ENCODE measurements around the gene GUCY1B1. TPM values are rescaled to one million over a fixed set of nuclear protein-coding genes. Genes with fewer than 3 reads are reported as not detected.

Gene GUCY1B1
- total RNA-seq, 1 experiment from 2014 or later, result 0.39 TPM

DNA sequence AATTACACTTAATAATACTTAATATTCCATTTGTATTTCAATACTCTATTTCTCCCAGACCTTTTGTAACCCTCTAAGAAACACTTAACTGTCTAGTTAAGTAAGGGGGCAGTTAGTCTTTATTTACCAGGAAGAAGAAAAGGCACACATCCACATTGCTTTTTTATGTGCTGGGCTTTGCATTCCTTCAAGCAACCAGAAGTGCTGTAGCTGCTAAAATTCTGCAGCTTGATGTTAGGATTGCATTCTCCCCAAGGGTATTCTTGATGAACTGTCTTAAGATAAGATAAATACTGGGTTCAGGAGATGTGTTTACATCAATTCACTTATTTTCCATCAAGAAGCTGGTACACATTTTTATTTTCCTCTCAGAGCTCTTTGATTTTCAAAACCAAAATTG is 83.3 kb downstream of the GUCY1B1 start:
- no peaks in the 10 kb centered on the region for H4K20me1 ChIP-seq (ENCODE audit: insufficient read depth)
- H3K4me3 ChIP-seq, result no peak overlapping the region
- BruUV-seq (replicated peaks), result no TSS peak
- ChIA-PET POLR2A (ENCODE audit: unreplicated experiment) (no interaction called here), CTCF (no interaction called here)
- no peak overlapping the region for H2AFZ ChIP-seq
- no peaks in the 10 kb centered on the region; the same call in 1 of the 2 replicates for H3K9me3 ChIP-seq (ENCODE audit: insufficient read depth, low read depth)
- TF ChIP-seq EZH2 (IDR thresholded peaks at IDR 0.05; ENCODE audit: low read depth) (no peak), CTCF (conservative IDR thresholded peaks at IDR 0.05) (no peak)
- no peaks in the 10 kb centered on the region for H3K36me3 ChIP-seq (ENCODE audit: low read depth)
- intact Hi-C loops (cut with micrococcal nuclease; ENCODE audit: unreplicated experiment), result no loop called here
- no peaks in the 10 kb centered on the region for H3K27me3 ChIP-seq (ENCODE audit: insufficient read depth, low read depth)
- no peaks in the 10 kb centered on the region for H3K9me2 ChIP-seq (ENCODE audit: insufficient read depth)
- no peaks in the 10 kb centered on the region for H3F3A ChIP-seq (ENCODE audit: insufficient read depth, low read depth)
- no peak overlapping the region for H3K4me2 ChIP-seq
- no peak for DNase-seq
- H3K79me2 ChIP-seq (ENCODE audit: low read depth), result no peaks in the 10 kb centered on the region
- H3K4me1 ChIP-seq (replicated peaks; ENCODE audit: insufficient read depth), result no peaks in the 10 kb centered on the region; the same call in 1 of the 2 replicates
- no peak overlapping the region for H3K27ac ChIP-seq

DNA sequence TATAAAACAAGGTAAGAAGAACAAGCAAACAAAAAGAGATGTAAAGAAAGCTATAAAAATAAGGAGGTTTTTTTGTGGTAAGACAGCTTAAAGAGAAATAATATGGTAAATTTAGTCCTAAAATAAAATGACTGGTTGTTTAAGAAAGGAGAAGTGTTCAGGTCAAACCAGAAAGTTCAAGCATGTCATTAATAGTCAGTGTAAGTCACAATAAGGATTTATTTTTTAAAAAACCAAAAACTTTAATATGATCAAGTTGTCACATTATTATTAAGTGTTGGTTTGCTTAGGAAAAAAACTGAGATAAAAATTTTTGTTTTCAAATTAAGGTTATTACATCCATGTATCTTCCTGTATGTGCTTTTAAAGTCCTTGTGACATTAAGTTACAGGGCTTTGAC is 88.1 kb downstream of the GUCY1B1 start:
- Histone ChIP-seq H3K4me1 (replicated peaks; ENCODE audit: insufficient read depth) (no peaks in the 10 kb centered on the region), H4K20me1 (ENCODE audit: insufficient read depth) (no peaks in the 10 kb centered on the region), H3F3A (ENCODE audit: insufficient read depth, low read depth) (no peaks in the 10 kb centered on the region), H3K79me2 (ENCODE audit: low read depth) (no peaks in the 10 kb centered on the region), H3K27ac (no peak overlapping the region), H2AFZ (no peak overlapping the region), H3K4me2 (no peak overlapping the region), H3K9me3 (ENCODE audit: insufficient read depth, low read depth) (no peaks in the 10 kb centered on the region; the same call in 1 of the 2 replicates), H3K9me2 (ENCODE audit: insufficient read depth) (no peaks in the 10 kb centered on the region), H3K27me3 (ENCODE audit: insufficient read depth, low read depth) (no peaks in the 10 kb centered on the region), H3K36me3 (ENCODE audit: low read depth) (no peaks in the 10 kb centered on the region), H3K4me3 (no peak overlapping the region)
- ChIA-PET CTCF (no interaction called here), POLR2A (ENCODE audit: unreplicated experiment) (no interaction called here)
- TF ChIP-seq EZH2 (IDR thresholded peaks at IDR 0.05; ENCODE audit: low read depth) (no peak), CTCF (conservative IDR thresholded peaks at IDR 0.05) (no peak)
- BruUV-seq (replicated peaks), result no TSS peak
- DNase-seq, result no peak
- intact Hi-C loops (cut with micrococcal nuclease; ENCODE audit: unreplicated experiment), result no loop called here

- POLR2A ChIA-PET (ENCODE audit: unreplicated experiment), result no interaction called here
- no peaks in the 10 kb centered on the region for H3K9me2 ChIP-seq (ENCODE audit: insufficient read depth)
Measured at GRCh38 chr4:155849042-155849441, 90.2 kb downstream of the GUCY1B1 start.

More at GRCh38 chr4:155849042-155849441, 90.2 kb downstream of the GUCY1B1 start:
- no peaks in the 10 kb centered on the region for H4K20me1 ChIP-seq (ENCODE audit: insufficient read depth)
- H3K27me3 ChIP-seq (ENCODE audit: insufficient read depth, low read depth), result no peaks in the 10 kb centered on the region
- no peak overlapping the region for H3K27ac ChIP-seq
- no peak overlapping the region for H2AFZ ChIP-seq
- no peak overlapping the region for H3K4me2 ChIP-seq
- H3K36me3 ChIP-seq (ENCODE audit: low read depth), result no peaks in the 10 kb centered on the region
- no peaks in the 10 kb centered on the region for H3K4me1 ChIP-seq (replicated peaks; ENCODE audit: insufficient read depth)
- no peaks in the 10 kb centered on the region for H3K79me2 ChIP-seq (ENCODE audit: low read depth)
- no peak for TF ChIP-seq EZH2 (IDR thresholded peaks at IDR 0.05; ENCODE audit: low read depth)
- TF ChIP-seq CTCF (conservative IDR thresholded peaks at IDR 0.05), result no peak
- CTCF ChIA-PET, result no interaction called here
- intact Hi-C loops (cut with micrococcal nuclease; ENCODE audit: unreplicated experiment), result no loop called here
- no peak overlapping the region for H3K4me3 ChIP-seq
- no TSS peak for BruUV-seq (replicated peaks)
- H3K9me3 ChIP-seq (ENCODE audit: insufficient read depth, low read depth), result no peaks in the 10 kb centered on the region; the same call in 1 of the 2 replicates
- no peak for DNase-seq
- H3F3A ChIP-seq (ENCODE audit: insufficient read depth, low read depth), result no peaks in the 10 kb centered on the region

Measured in PC-9 (cell line).